Epithelial cell of esophagus (primary cell): ENCODE data around the gene PTPRN2.

Experiments
- DNase-seq: peaks from one replicate; pipeline ENCODE4 v3.0.0; 2010; ENCODE audit warnings: low read depth
- H3K4me3 ChIP-seq: 2 replicates; pipeline ENCODE4 v1.5.1; 2011; ENCODE audit warnings: mild to moderate bottlenecking, low read length, control low read depth
- TF ChIP-seq, protein P1 (sequence below): IDR thresholded peaks from 2 replicates; pipeline ENCODE4 v1.5.1; 2011; ENCODE audit warnings: low read depth, mild to moderate bottlenecking, low read length, control low read depth, inconsistent platforms; ENCODE audit not compliant: insufficient read depth; ENCODE audit errors: missing control alignments

PTPRN2 gene

DNA sequence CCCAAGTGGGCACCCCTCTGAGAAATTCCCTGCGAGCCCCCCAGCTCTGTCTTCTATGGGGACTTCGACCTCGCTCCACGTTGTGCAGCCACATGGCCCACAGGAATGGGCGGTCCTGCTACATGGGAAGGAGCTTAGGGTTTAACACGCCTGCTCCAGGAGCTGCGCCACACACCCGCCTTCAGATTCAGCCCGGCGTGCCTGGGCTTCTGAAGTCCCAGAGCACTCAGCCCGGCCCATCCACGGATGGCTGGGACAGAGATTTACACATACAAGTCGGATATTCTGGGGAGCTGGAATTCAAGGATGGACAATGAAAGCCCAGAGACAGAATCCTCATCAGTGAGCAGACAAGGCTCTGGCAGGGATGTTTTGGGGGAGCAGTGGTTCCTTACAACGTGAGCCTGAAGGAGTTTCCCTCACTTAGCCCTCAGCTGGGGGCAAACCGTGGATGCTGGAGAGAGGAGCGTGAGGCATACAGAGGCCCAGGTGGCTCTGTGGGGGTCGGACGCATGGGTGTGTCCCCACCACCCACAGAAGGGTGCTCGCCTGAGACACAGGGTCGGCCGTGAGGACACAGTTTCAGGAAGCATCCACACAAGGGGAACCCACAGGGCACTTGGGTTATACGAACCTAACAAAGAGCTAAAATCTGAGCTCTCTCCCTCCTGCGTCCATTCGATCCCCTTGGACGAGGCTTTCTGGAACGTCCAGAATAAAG is 877.9 kb downstream of the PTPRN2 start:
- no peak overlapping the region for H3K4me3 ChIP-seq
- TF ChIP-seq, protein P1, sequence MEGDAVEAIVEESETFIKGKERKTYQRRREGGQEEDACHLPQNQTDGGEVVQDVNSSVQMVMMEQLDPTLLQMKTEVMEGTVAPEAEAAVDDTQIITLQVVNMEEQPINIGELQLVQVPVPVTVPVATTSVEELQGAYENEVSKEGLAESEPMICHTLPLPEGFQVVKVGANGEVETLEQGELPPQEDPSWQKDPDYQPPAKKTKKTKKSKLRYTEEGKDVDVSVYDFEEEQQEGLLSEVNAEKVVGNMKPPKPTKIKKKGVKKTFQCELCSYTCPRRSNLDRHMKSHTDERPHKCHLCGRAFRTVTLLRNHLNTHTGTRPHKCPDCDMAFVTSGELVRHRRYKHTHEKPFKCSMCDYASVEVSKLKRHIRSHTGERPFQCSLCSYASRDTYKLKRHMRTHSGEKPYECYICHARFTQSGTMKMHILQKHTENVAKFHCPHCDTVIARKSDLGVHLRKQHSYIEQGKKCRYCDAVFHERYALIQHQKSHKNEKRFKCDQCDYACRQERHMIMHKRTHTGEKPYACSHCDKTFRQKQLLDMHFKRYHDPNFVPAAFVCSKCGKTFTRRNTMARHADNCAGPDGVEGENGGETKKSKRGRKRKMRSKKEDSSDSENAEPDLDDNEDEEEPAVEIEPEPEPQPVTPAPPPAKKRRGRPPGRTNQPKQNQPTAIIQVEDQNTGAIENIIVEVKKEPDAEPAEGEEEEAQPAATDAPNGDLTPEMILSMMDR: no peak
- no peak for DNase-seq

DNA sequence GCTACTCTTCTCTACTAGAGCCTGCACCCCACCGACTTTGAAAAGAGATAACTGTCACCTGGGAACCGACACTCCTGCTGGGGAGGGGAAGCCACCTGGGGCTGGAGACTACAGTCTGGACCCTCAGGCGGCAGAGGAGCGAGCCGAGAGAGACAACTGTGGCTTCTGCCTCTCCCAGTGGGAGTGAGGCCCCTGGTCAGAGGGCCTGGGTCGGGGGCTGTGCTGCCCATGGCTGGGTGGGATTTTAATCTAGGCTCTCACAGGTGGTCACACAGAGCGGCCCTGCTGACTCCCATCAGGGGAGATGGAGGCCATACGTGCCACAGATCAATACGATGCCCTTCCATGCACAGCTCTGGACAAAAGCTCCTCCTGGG is 878.7 kb downstream of the PTPRN2 start:
- DNase-seq: no peak

DNA sequence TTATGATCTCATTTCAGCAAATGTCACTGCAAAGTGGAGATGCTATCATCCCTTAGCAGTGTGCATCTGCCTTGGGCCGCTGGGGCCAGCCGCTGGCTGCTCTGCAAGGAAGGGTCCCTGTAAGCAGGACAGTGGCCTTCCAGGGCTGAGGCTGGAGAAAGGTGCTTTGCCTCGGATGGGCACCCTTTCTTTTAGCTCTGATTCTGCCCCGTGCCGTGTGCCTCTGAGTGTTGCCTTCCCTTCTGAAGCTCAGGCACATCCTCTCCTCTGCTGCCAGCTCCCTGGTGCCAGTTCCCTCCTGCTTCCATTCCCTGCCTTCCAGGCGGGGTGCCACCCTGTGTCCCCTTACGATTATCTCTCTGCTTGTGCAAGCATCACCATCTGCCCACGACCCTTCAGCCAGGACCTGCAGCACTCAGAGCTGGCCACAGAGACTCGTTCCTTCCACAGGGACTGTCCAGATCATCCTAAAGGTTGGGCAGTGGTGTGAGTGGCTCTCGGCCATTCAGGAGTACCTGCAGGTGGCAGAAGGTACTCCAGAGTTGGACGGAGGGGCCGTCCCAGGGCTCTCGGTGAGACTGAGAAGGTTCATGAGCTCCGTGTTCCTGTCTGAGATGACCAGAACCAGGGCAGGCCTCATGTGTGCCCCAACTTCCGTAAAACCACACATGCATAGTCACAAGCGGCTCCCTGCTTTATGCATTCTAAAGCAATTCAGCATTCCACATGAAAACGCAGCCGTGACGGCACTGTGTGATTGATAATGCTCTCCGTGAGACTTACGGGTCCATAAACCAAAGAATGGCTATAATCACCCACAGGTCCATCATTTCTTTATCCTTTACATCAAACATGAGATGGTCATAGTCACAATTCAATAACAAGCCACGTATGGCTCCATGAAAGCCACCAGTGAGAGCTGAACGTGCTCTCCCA is 879.4 kb downstream of the PTPRN2 start:
- DNase-seq: no peak
- TF ChIP-seq, protein P1: no peak
- H3K4me3 ChIP-seq: no peak overlapping the region

More for the DNA sequence above, 878.7 kb downstream of the PTPRN2 start:
- H3K4me3 ChIP-seq: no peak overlapping the region
- TF ChIP-seq, protein P1: no peak

DNA sequence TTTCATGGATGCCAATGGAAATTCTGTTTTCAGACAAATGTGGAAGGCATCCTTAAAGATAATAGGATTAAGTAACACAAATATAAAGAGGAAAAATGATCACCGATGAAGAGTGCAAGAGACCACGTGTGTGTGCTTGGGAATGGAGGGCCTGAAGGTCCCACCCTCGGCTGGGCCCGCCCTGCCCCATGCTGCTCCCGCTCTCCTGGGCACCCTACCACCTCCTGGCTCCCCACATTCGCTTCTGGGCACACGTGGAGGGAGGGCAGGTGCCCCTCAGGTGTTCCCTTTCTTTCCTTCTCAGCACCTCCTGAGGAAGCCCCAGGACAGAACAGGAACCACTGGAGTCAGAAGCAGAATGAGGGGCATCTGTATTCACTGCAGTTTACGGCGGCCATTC is 883.3 kb downstream of the PTPRN2 start:
- no peak for DNase-seq
- TF ChIP-seq, protein P1: no peak
- H3K4me3 ChIP-seq: no peak overlapping the region

DNA sequence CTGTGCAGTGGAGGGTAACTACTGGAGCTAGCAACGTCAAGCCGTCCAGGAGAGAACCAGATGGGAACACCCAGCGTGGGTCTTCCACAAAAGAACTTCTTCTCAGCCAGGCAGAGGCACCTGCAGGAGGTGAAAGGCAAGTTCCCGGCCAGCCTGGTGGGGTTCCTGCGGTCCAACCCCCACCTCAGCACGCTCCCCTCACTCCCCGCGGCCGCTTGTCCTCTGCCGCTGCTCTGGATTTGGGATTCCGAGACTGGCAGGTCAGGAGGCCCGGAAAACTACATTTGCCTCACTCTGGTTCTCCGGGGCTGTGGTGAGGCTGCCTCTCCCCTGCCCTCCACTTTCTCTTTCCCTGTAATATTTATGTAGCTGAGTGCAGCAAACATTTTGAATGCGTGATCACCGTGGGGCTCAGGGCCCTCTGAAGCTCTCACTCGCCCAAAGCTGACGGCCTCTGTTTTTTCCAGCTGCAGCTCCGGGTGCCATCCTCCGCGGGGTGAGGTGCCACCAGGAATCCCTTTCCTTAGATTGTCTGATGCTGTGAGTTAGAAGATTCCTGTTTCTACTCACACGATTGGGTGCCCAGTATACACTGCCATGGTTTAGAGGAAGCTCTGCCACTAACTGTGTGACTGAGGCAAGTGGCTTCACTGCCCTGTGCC is 884.0 kb downstream of the PTPRN2 start:
- H3K4me3 ChIP-seq: no peak overlapping the region
- TF ChIP-seq, protein P1: no peak
- DNase-seq: no peak

DNA sequence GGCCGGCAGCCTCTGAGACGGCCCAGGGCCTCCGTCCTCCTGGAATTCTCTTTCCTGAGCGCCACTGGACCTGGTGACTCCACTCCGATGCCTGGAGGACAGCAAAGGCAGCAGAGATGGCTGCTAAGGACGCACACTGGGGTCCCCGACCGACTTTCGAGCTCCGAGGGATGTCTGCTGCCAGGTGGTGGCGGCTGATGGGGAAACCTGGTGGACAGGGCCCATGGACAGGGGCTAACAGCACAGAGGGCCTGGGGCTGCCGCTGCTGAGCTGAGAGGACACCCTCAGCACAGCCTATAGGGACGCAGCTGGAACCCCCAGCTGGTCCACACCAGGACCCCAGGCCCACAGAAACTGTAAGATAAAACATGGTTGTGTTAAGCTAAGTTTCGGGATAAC is 884.5 kb downstream of the PTPRN2 start:
- TF ChIP-seq, protein P1: no peak
- no peak overlapping the region for H3K4me3 ChIP-seq
- no peak for DNase-seq
